GM10847 (cell line): Measurements from ENCODE around the gene SNTA1.

Experiments used
- POLR2A ChIP-seq: IDR thresholded peaks from 2 replicates; pipeline ENCODE4 v1.6.1; 2011; ENCODE audit not compliant: insufficient read length; ENCODE audit errors: extremely low read depth

The SNTA1 gene

GRCh38 chr20:33441142-33441955 lies 2.2 kb downstream of the SNTA1 start:
- no peak for TF ChIP-seq POLR2A

GRCh38 chr20:33438481-33438880 lies 5.1 kb downstream of the SNTA1 start:
- TF ChIP-seq POLR2A: no peak

DNA sequence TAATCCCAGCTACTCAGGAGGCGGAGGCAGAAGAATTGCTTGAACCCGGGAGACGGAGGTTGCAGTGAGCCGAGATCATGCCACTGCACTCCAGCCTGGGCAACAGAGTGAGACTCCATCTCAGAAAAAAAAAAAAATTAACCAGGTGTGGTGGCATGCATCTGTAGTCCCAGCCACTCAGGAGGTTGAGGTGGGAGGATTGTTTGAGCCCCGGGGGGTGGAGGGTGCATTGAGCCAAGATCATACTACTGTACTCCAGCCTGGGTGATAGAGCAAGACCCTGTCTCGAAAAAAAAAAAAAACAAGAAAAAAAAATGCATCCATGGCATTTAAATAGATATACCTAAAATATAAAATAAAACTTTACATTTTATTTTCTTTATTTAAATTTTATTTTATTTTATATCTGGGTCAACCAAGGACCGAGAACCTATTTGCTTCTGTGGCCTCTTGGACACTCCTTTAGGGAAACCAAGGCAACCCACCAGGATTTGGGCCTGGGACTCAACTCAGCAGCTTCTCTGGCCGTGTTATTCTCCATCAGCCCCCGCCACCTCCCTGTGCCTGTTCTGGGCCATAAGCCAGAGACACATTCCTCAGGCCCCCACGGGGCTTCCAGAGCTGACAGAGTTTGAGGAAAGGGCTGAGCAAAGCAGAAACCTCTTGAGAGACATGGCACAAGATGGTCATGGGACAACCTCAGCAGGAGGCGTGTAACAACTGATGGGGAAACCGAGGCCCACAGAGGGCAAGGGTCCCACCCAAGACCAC lies 6.2 kb downstream of the SNTA1 start:
- no peak for TF ChIP-seq POLR2A

DNA sequence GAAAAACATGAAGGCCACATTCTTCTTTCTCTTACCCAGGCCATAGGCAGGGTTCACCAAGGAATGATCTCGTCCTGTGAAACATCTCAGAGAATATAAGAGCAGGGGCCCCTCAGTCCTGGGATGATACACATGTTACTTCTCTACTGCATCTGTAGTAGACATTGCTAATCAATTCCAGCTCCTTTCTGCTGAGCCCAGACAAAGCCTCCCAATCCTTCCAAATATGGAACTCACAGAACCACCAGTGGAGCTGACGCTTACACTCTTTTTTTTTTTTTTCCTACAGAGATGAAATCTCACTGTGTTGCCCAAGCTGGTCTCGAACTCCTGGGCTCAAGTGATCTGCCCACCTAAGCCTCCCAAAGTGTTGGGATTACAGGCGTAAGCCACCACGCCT lies 9.1 kb downstream of the SNTA1 start:
- no peak for TF ChIP-seq POLR2A

DNA sequence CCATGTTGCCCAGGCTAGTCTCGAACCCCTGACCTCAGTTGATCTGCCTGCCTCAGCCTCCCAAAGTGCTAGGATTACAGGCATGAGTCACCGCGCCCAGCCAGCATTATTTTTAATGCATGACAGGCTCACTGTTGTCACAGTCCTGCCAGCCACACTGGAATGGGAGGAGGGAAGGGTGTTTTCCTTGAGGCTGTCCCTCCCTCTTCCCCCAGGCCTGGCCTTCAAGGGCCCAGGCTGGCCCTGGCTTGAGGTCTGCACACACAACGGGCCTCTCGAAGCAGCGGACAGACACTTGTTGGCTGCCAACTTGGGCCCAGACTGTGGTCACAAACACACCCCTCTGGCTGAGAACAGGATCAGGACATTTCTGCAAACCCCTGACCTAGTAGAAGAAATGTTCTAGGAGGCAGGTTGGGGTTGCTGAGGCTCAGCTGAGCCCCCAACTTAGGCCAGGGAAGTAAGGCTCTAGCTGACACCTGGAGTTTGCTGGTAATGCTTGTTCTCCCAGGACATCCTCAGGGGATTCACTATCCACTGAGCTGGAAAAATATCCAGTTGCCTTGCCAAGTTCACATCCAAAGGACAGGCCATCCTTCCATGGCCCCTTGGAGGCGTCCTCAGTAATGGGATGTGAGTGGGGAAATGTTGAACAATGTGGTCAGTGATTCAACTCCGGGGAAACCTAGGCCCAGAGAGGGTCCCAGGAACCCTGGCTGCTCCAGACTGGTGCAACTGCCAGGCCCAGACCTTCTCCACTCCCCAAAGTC lies 9.9 kb downstream of the SNTA1 start:
- no peak for TF ChIP-seq POLR2A

DNA sequence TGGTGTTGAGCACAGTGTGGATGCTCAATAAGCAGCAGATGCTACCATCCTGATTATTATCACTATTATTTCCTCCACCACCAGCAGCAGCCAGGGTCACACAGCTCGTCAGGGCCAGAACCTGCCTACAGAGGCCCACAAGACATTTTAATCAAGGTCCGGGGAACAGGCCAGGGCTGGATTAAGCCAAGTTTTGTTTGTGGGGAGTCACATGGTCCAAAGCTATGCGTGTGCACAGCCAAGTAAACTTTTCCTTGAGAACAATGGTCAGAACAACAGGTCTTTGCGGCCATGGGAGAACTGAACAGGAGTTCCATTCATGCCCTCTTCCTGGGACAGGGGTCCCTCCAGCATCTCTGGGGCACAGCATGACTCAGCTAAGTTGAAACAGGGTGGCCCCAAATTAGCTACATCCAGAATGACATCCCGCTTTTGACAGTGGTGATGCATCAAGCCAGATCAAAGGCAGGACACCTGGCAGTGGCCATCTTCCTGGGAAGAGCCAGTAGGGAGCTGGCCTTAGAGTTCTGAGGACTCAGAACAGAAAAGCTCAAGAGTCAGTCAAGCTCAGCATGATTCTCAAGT lies 11.7 kb downstream of the SNTA1 start:
- TF ChIP-seq POLR2A: no peak

DNA sequence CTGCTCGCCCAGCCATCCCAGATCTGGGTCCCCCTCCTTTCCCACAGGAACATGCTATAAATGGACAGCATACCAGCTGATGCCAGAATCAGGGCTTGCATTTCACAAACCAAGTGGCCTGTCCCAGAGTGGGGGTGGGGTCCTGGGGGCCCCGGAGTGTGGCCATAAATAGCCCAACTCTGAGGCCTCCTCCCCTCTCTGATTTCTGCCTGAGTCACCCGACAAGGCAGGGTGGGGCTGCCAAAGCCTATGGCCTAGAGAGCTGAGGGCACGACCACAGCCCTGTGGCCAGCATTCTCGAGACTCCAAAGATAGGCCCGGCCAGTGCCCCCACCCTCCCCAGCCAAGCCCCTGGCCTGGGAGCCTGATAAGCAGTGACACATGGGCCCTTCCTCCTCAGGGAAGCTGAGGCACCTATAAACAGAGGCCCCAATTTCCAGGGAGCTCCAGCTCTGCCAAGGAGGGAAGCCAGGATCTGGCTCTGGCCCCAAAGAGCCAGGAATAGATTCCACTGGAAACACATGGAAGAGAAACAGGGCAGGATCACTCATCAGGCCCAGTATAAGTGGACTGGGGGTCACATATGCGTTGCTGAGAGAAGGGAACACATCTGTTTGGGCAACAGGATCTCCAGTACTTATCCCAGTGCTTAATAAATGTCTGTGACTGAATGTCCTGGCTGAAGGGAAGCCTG lies 20.3 kb downstream of the SNTA1 start:
- TF ChIP-seq POLR2A: no peak

DNA sequence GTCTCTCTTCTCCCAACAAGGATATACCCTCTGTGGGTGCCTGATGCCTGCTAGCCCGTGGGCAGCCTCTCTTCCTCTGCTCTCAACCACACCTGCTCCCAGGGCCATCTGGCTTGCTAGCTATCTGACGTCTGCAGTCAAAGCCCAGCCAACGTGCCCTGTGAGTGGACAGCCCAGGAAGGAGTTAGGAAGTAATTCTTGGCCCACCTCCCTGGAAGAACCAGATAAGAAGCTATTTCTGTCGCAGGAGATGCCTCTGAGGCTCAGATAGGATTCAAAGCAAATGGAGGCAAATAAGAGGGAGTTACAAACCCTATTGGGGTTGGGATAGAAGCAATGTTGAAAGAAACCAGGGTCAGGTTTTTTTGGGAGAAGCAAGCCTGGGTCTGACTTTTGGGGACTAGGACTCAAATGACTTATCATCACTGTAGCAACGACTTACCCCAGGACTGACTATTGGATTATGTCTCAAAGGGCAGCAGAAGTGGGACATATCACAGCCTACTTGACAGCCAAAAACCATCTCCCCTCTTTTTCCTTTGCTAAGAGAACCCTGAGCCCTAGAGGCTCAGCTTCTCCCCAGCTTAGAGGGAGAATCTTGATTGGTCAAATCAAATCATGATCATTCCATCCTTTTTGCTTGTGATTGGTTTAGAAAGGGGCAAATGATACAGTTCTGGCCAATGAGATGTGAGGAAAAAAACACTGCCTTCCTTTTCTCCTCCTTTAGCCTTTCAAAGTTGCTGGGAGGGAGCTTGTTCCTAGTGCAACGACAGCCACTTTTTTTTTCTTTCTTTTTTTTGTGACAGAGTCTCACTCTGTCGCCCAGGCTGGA lies 24.2 kb downstream of the SNTA1 start:
- TF ChIP-seq POLR2A: no peak

- TF ChIP-seq POLR2A: no peak
Measured at GRCh38 chr20:33418033-33418432, 25.5 kb downstream of the SNTA1 start.

DNA sequence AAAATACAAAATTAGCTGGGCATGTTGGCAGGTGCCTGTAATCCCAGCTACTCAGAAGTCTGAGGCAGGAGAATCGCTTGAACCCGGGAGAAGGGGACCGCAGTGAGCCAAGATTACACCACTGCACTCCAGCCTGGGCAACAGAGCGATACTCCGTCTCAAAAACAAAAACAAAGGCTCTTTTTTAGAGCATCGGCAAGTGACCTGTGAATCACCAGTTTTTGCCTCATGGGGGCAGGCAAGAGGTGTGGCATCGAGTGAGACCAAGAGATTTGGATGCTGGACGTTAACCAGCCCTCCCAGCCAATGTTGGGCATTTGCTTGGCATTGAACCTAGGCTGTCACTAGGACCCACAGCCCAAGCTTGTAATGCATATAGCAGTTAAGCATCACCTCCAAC lies 27.6 kb downstream of the SNTA1 start:
- TF ChIP-seq POLR2A: no peak

- no peak for TF ChIP-seq POLR2A
Measured at GRCh38 chr20:33412484-33412838, 31.1 kb downstream of the SNTA1 start.

DNA sequence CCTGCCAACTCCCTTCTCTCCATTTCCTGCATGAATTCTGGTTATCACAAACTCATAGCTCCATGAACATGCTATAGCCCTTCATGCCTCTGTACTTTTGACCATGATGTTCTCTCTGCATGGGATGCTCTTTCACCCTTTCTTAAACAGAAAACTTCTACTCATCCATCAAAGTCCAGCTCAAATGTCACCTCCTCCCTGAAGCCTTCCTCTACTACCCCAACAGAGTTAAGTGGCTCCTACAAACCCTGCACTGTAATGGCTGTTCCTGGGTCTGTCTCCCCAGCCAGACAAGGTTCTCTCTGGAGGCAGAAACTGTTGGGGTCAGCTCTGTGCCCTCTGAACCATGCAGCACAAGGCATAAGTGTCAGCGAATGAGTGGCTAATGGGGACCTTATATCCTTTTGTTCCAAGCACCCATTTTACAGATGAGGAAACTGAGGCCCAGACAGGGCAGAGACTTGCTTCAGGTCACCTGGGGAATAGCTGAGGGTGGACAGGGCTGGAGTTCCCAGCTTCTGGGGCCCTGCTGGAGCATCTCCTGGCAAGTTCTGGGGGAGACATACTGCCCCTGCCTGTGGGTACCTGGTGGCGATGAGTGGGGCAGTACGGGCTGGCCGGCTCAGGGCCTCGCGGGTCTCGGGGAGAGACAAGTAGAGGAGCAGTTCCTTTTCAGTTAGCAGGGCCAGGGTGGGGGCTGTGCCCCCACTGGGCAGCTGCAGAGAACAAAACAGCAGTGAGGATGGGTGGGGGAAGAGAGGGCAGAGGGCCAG lies 31.7 kb downstream of the SNTA1 start:
- TF ChIP-seq POLR2A: no peak

DNA sequence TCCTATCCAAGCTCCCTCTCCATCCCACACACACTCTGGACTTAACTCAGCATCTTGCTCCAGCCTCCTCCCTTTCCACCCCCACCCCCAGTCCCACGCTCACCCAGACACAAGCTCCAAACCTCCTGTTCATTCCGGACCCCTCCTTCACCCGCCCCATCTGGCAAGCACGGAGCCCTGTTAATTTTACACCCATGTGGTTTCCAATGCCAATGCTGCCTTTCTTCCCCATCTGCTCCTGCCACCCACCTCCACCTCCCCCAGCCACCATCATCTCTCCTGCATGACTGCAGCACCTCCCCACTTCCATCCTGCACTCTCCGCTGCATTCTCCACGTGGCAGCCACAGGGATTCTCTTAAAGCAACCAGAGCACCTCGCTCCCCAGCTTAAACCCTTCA lies 32.3 kb downstream of the SNTA1 start:
- TF ChIP-seq POLR2A: no peak
